ENCODE data around the gene GNB5. TPM values are rescaled to one million over a fixed set of nuclear protein-coding genes. Genes with fewer than 3 reads are reported as not detected.
"Not testable (repeated sequence)": the region's sequence is repeated elsewhere in the genome, so short reads cannot be mapped to it uniquely, and the experiment has no call there.

The GNB5 gene
- total RNA-seq, 1 experiment from 2014 or later, result 50.7 TPM

- DNase-seq (ENCODE audit: low spot score), result peak; percentile 95
- in situ Hi-C loops (cut with HindIII; ENCODE audit: low sequenced_read_pairs), result no loop called here
Observed at GRCh38 chr15:52179278-52180195, 11.7 kb downstream of the GNB5 start.

GRCh38 chr15:52178765-52179164, 12.4 kb downstream of the GNB5 start:
- in situ Hi-C loops (cut with HindIII; ENCODE audit: low sequenced_read_pairs), result no loop called here
- DNase-seq (ENCODE audit: low spot score), result no peak

GRCh38 chr15:52172869-52173268, 18.3 kb downstream of the GNB5 start:
- in situ Hi-C loops (cut with HindIII; ENCODE audit: low sequenced_read_pairs), result no loop called here
- no peak for DNase-seq (ENCODE audit: low spot score)

- DNase-seq (ENCODE audit: low spot score), result peak; percentile 60
- in situ Hi-C loops (cut with HindIII; ENCODE audit: low sequenced_read_pairs), result no loop called here
Observed at GRCh38 chr15:52171807-52172206, 19.4 kb downstream of the GNB5 start.

- in situ Hi-C loops (cut with HindIII; ENCODE audit: low sequenced_read_pairs), result no loop called here
- DNase-seq (ENCODE audit: low spot score), result peak; percentile 85
Observed at GRCh38 chr15:52171386-52171785, 19.8 kb downstream of the GNB5 start.

- in situ Hi-C loops (cut with HindIII; ENCODE audit: low sequenced_read_pairs); DNase-seq (ENCODE audit: low spot score): not testable (repeated sequence)
Observed at GRCh38 chr15:52170199-52170598, 21.0 kb downstream of the GNB5 start.

GRCh38 chr15:52165494-52166131, 25.6 kb downstream of the GNB5 start:
- DNase-seq (ENCODE audit: low spot score); in situ Hi-C loops (cut with HindIII; ENCODE audit: low sequenced_read_pairs): not testable (repeated sequence)

GRCh38 chr15:52164631-52165265, 26.4 kb downstream of the GNB5 start:
- in situ Hi-C loops (cut with HindIII; ENCODE audit: low sequenced_read_pairs), result no loop called here
- no peak for DNase-seq (ENCODE audit: low spot score)

GRCh38 chr15:52163321-52164190, 27.6 kb downstream of the GNB5 start:
- no peak for DNase-seq (ENCODE audit: low spot score)
- in situ Hi-C loops (cut with HindIII; ENCODE audit: low sequenced_read_pairs), result no loop called here

- no peak for DNase-seq (ENCODE audit: low spot score)
- in situ Hi-C loops (cut with HindIII; ENCODE audit: low sequenced_read_pairs), result no loop called here
Observed at GRCh38 chr15:52162876-52163275, 28.3 kb downstream of the GNB5 start.

GRCh38 chr15:52162260-52162659, 28.9 kb downstream of the GNB5 start:
- in situ Hi-C loops (cut with HindIII; ENCODE audit: low sequenced_read_pairs), result no loop called here
- no peak for DNase-seq (ENCODE audit: low spot score)

GRCh38 chr15:52161406-52161966, 29.7 kb downstream of the GNB5 start:
- in situ Hi-C loops (cut with HindIII; ENCODE audit: low sequenced_read_pairs), result no loop called here

GRCh38 chr15:52159645-52160044, 31.5 kb downstream of the GNB5 start:
- in situ Hi-C loops (cut with HindIII; ENCODE audit: low sequenced_read_pairs), result no loop called here
- DNase-seq (ENCODE audit: low spot score), result no peak

More at GRCh38 chr15:52161406-52161966, 29.7 kb downstream of the GNB5 start:
- DNase-seq (ENCODE audit: low spot score), result peak; percentile 66

GRCh38 chr15:52158084-52158765, 33.0 kb downstream of the GNB5 start:
- DNase-seq (ENCODE audit: low spot score), result no peak
- in situ Hi-C loops (cut with HindIII; ENCODE audit: low sequenced_read_pairs), result no loop called here

GRCh38 chr15:52155878-52156277, 35.3 kb downstream of the GNB5 start:
- in situ Hi-C loops (cut with HindIII; ENCODE audit: low sequenced_read_pairs), result no loop called here

GRCh38 chr15:52154896-52155865, 36.0 kb downstream of the GNB5 start:
- in situ Hi-C loops (cut with HindIII; ENCODE audit: low sequenced_read_pairs), result no loop called here
- peak; percentile 69 for DNase-seq (ENCODE audit: low spot score)

More at GRCh38 chr15:52155878-52156277, 35.3 kb downstream of the GNB5 start:
- no peak for DNase-seq (ENCODE audit: low spot score)

Data from G401 (cell line).